Nephron progenitor cell (in vitro differentiated cells): ENCODE results near the gene PALLD.

Experiments used
- DNase-seq: peaks from one replicate; pipeline ENCODE4 v3.0.0; 2021
- H3K27ac Mint-ChIP-seq: 2 replicates; pipeline ENCODE4 v1.8.0; 2021; ENCODE audit warnings: mild to moderate bottlenecking, moderate library complexity, mixed read lengths
- H3K27me3 Mint-ChIP-seq: 2 replicates; pipeline ENCODE4 v1.8.0; 2021; ENCODE audit warnings: mild to moderate bottlenecking, low read depth, mixed read lengths; ENCODE audit not compliant: poor library complexity
- H3K36me3 Mint-ChIP-seq: 2 replicates; pipeline ENCODE4 v1.8.0; 2021; ENCODE audit warnings: low read depth, mixed read lengths
- H3K4me1 Mint-ChIP-seq: 2 replicates; pipeline ENCODE4 v1.8.0; 2021; ENCODE audit warnings: mixed read lengths
- H3K4me3 Mint-ChIP-seq: 2 replicates; pipeline ENCODE4 v1.8.0; 2021; ENCODE audit warnings: mild to moderate bottlenecking, moderate library complexity, mixed read lengths
- H3K9me3 Mint-ChIP-seq: 2 replicates; pipeline ENCODE4 v1.8.0; 2021; ENCODE audit warnings: mild to moderate bottlenecking, moderate library complexity, mixed read lengths
- CTCF ChIP-seq: fragments of 200-600 bp; sonication (generic); IDR thresholded peaks from 2 replicates; pipeline ENCODE4 v1.5.0; 2021; ENCODE audit warnings: antibody characterized with exemption

The PALLD gene

GRCh38 chr4:168618577-168619265 lies 121.9 kb downstream of the PALLD start:
- TF ChIP-seq CTCF: no peak
- Mint-ChIP-seq H3K36me3 (no peaks in the 10 kb centered on the region), H3K27ac (peak overlapping the region; percentile 15), H3K27me3 (no peaks in the 10 kb centered on the region), H3K4me1 (peaks cover 46% of the 10 kb centered on the region), H3K4me3 (no peak overlapping the region), H3K9me3 (no peaks in the 10 kb centered on the region)
- no peak for DNase-seq

GRCh38 chr4:168619266-168619631 lies 122.4 kb downstream of the PALLD start:
- no peak for DNase-seq
- Mint-ChIP-seq H3K4me1 (peaks cover 45% of the 10 kb centered on the region), H3K27me3 (no peaks in the 10 kb centered on the region), H3K4me3 (no peak overlapping the region), H3K9me3 (no peaks in the 10 kb centered on the region), H3K36me3 (no peaks in the 10 kb centered on the region), H3K27ac (peak overlapping the region; percentile 15)
- no peak for TF ChIP-seq CTCF

- peaks cover 20% of the 10 kb centered on the region for H3K4me1 Mint-ChIP-seq
- H3K36me3 Mint-ChIP-seq: no peaks in the 10 kb centered on the region
- no peak overlapping the region for H3K4me3 Mint-ChIP-seq
- H3K27ac Mint-ChIP-seq: peak overlapping the region; percentile 8
- H3K9me3 Mint-ChIP-seq: no peaks in the 10 kb centered on the region
- no peak for DNase-seq
- H3K27me3 Mint-ChIP-seq: no peaks in the 10 kb centered on the region
- TF ChIP-seq CTCF: no peak
Measured at GRCh38 chr4:168621806-168622589, 125.1 kb downstream of the PALLD start.

GRCh38 chr4:168622600-168622999 lies 125.7 kb downstream of the PALLD start:
- no peak for DNase-seq
- peaks cover 20% of the 10 kb centered on the region for H3K4me1 Mint-ChIP-seq
- TF ChIP-seq CTCF: no peak
- no peak overlapping the region for H3K27ac Mint-ChIP-seq
- no peaks in the 10 kb centered on the region for H3K9me3 Mint-ChIP-seq
- H3K36me3 Mint-ChIP-seq: no peaks in the 10 kb centered on the region
- H3K27me3 Mint-ChIP-seq: no peaks in the 10 kb centered on the region
- H3K4me3 Mint-ChIP-seq: no peak overlapping the region

GRCh38 chr4:168623011-168623410 lies 126.2 kb downstream of the PALLD start:
- H3K4me3 Mint-ChIP-seq: no peak overlapping the region
- H3K27ac Mint-ChIP-seq: no peak overlapping the region
- no peaks in the 10 kb centered on the region for H3K36me3 Mint-ChIP-seq
- no peak for TF ChIP-seq CTCF
- no peak for DNase-seq
- no peaks in the 10 kb centered on the region for H3K9me3 Mint-ChIP-seq
- H3K27me3 Mint-ChIP-seq: no peaks in the 10 kb centered on the region
- H3K4me1 Mint-ChIP-seq: peaks cover 20% of the 10 kb centered on the region

GRCh38 chr4:168623484-168623883 lies 126.6 kb downstream of the PALLD start:
- peaks cover 24% of the 10 kb centered on the region for H3K4me1 Mint-ChIP-seq
- no peaks in the 10 kb centered on the region for H3K36me3 Mint-ChIP-seq
- H3K27ac Mint-ChIP-seq: no peak overlapping the region
- no peaks in the 10 kb centered on the region for H3K27me3 Mint-ChIP-seq
- DNase-seq: no peak
- no peak overlapping the region for H3K4me3 Mint-ChIP-seq
- no peaks in the 10 kb centered on the region for H3K9me3 Mint-ChIP-seq
- TF ChIP-seq CTCF: no peak
